ENCODE results near the gene GBP2.
"Not testable (repeated sequence)": the region's sequence is repeated elsewhere in the genome, so short reads cannot be mapped to it uniquely, and the experiment has no call there.

DNA sequence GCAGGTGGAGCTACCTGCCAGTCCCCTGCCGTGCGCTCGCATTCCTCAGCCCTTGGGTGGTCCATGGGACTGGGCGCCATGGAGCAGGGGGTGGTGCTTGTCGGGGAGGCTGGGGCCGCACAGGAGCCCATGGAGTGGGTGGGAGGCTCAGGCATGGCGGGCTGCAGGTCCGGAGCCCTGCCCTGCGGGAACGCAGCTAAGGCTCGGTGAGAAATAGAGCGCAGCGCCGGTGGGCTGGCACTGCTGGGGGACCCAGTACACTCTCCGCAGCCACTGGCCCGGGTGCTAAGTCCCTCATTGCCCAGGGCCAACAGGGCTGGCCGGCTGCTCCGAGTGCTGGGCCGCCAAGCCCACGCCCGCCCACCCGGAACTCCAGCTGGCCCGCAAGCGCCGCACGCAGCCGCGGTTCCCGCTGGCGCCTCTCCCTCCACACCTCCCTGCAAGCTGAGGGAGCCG, 2.1 kb upstream of the GBP2 start:
- TF ChIP-seq, protein P1, sequence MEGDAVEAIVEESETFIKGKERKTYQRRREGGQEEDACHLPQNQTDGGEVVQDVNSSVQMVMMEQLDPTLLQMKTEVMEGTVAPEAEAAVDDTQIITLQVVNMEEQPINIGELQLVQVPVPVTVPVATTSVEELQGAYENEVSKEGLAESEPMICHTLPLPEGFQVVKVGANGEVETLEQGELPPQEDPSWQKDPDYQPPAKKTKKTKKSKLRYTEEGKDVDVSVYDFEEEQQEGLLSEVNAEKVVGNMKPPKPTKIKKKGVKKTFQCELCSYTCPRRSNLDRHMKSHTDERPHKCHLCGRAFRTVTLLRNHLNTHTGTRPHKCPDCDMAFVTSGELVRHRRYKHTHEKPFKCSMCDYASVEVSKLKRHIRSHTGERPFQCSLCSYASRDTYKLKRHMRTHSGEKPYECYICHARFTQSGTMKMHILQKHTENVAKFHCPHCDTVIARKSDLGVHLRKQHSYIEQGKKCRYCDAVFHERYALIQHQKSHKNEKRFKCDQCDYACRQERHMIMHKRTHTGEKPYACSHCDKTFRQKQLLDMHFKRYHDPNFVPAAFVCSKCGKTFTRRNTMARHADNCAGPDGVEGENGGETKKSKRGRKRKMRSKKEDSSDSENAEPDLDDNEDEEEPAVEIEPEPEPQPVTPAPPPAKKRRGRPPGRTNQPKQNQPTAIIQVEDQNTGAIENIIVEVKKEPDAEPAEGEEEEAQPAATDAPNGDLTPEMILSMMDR (IDR thresholded peaks at IDR 0.05) = not testable (repeated sequence)
- TF ChIP-seq POLR2A (IDR thresholded peaks at IDR 0.05) = not testable (repeated sequence)

Data from Peyer's patch (tissue), 4 donors.